ENCODE measurements around the gene SLX9.

The SLX9 gene

GRCh38 chr21:44980562-44981489 lies 41.0 kb downstream of the SLX9 start:
- no peak for DNase-seq

GRCh38 chr21:44982558-44983250 lies 42.9 kb downstream of the SLX9 start:
- no peak for DNase-seq

DNA sequence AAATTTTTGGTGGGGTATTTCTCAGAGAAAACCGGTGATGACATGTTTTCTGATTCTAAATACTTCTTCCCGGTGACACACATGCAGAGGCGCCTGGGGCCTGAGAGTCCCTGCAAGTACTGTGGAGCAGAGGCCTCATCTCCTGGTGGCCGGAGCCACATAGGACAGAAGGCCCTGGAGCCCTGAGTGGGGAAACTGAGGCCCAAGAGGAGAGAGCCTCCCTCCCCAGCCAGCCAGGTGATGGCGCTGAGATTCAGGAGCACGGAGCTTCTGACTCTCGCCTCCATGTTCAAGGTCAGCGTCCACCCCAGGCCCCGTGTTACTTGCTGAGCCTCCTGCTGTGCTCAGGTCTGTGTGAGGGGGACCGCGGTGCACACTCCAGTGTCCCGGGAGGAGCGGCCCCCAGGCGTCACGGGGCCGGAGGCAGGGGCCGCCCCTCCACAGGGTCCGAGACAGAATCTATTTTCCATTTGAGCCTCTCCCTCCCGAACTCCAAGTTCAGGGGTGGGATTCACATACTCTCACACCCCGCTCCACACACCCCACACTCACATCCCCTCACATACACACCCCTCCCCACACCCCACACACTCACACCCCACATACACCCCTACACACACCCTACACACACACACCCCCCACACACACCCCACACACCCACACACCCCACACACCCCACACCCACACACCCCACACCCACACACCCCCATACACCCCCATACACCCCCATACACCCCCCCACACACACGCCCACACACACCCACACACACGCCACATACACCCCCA lies 43.8 kb downstream of the SLX9 start:
- DNase-seq = no peak

DNA sequence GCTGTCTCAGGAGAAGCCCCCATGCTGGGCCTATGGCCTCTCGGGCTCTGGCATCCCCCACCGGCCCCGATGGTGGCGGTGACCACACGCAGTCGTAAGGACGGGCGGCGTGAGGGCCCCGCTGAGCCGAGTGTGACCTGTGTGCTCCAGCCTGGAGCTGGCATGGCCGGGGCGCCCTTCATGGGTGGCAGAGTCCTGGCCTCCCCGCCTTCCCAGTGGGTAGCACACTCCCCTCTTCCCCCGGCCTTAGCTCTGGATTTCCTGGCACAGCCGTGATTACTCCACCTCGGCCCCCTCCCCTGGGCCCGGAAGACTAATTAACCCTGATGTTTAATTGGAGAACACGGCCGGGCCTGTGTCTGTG lies 44.6 kb downstream of the SLX9 start:
- no peak for DNase-seq

GRCh38 chr21:44984792-44985440 lies 45.1 kb downstream of the SLX9 start:
- DNase-seq = no peak

DNA sequence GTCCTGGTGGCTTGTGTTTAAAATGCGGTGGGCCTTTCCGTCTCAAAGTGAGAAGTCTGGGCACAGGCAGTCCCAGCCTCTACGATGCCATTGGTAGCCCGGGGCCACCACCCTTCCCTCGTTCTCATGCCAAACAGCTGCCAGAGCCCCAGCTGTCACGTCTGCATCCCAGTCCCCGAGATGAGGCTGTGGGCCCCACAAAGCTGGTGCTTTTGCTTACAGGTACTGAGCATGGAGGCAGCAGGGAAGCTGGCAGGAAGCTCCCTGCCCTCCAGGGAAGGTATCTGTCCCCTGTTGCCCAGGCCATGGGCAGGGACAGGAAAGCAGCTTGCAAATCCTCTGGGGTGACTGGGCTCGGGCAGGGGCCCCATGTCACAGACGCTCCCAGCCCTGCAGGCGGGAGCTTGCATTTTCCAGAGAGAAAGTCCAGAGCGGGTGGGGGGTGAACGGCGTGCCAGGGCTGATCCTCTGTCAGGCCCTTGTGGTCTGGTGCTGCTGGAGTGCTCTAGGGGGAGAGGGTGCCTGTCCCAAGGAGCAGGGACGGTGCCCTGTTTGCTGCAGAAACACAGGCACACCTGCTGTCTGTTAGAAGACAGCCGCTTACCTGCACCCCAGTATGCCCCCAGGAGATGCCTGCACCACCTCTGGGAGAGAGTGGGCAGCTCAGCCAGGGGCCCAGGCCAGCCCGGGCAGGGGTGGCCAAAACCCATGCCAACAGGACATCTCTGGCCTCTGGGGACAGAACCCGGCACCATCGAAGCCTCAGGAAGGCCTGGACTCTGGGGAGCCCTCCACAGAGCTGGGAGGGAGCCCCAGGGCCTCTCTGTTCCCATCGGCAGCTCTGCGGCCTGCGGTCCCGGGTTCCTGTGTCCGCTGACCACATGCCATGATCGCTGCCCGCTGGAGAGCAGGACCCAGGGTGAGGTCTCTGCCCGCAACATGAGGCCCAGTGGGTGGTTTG lies 45.9 kb downstream of the SLX9 start:
- no peak for DNase-seq

DNA sequence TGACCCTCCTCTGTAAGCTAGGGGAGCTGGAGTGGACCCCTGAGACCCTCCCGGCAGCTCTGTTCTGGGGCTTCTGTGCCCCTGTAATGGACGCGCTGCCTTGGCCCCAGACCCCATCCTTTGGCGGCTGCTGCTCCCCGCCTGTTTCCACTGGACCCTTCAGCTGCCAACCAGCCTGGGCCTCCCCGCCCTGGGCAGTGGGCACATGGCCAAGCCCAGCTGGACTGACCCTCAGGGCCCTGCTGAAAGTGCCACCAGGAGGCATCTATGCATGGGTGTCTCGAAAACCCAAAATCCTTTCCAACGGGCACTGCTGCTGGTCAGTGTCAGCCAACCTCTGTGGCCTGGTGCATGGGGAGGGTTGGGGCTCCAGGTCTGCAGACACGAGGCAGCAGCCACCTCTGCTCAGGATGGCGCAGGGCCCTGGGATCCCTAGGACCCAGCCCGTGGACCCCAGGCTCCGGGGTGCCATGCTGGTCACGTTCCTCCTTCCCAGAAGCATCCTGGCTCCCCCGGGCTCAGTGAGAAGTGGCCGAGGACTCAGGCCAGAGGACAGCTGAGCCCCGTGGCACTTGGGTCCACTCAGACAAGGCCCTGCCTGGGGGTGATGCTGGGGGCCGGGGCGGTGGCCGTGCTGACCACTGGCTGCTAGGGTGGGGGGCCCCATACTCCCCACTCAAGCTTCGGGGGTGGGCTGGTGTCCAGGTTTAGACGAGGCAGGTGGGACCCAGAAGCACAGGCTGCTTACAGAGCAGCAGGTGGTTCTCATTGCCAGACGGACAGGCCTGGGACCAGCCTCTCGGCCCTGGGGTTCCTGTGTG lies 46.9 kb downstream of the SLX9 start:
- no peak for DNase-seq

GRCh38 chr21:44987301-44987885 lies 47.6 kb downstream of the SLX9 start:
- DNase-seq = no peak

- no peak for DNase-seq
These were observed 48.2 kb downstream of the SLX9 start for GRCh38 chr21:44987886-44988606.

- DNase-seq = no peak
These were observed 49.0 kb downstream of the SLX9 start for GRCh38 chr21:44988607-44989536.

DNA sequence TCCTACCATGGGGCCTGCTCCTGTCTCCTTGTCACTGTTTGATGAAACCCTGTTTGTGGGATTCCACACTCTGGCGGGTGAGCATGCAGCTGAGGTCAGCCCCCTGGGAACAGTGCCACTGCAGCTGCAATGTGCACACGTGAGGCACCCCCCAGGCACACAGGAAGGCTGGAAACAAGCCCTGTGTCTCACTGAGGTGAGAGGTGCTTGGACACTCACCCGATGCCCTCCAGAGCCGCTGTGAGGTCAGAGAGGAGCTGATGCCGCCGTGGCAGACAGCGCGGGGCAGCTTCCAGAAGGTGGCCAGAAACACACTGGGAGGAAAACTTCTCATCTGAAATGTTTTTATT lies 49.7 kb downstream of the SLX9 start:
- DNase-seq = no peak

DNA sequence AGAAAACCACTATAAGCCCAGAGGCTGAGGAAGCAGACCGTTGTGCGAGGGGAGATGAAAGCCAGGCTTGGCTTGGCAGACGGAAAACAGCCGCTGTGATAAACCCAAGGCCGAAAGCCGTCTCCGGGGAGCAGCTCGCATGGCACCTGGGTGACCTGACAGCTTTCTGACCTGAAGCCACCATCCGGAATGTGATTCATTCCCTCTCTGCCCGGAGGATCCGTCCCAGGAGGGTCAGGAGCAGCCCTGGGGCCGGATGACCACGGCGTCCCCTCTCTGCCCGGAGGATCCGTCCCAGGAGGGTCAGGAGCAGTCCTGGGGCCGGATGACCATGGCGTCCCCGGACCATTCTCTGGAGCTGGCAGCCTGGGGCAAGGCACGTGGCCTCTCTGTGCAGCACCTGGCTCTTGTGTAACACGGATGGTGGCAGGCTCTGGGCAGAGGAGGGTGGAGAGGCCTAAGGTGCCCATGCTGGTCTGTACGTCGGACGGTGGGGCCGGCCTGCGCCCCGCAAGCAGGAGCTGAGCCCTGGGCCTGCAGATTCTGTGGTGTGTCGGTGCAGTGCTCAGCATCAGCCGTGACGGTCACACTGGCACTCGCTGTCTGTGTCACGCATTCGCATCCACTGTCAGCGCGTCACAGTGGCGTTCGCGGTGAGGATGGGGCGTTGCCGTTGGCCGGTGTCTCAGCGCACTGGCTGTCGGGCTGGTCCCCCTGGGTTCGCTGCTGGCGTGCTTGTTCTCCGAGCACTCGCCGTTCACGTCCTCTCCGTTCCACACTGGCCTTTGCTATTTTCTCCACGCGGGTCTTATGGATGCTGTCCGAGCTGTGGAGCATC lies 50.3 kb downstream of the SLX9 start:
- no peak for DNase-seq

DNA sequence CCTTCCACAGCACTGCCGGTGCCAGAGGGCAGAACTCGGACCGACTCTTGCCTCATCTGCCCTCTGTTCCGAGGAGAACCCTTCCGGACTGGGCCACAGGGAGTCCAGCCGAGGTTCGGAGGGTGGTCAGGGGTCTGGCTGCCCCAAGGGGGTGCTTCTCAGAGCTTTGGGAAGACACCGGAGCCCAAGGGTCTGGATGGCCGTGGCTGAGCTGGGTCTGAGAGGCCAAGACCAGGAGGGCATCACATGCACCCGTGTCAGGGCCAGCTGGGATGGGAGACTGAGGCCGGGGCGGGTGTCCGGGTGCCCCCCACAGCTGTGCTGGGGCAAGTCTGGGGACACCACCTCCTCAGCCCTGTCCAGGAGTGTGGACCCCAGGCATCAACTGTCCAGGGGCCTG lies 51.1 kb downstream of the SLX9 start:
- DNase-seq = no peak

GRCh38 chr21:44991538-44992483 lies 52.0 kb downstream of the SLX9 start:
- no peak for DNase-seq

DNA sequence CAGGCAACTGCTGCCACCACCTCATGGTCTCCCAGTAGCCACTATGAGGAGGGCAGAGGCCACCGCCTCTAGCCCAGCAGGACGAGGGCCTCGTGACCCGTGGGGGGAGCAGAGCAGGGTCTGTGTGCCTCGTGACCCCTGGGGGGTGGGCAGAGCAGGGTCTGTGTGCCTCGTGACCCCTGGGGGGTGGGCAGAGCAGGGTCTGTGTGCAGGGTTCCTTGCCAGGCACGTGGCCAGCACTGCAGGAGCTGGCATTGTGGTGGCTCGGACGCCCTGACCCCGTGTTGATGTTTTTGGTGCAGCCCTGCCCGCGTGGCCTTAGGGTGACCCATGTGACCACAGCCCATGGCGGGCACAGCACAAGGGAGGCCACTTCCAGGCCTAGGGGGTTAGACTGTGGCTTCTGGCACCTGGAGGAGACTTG lies 52.8 kb downstream of the SLX9 start:
- DNase-seq = no peak

DNA sequence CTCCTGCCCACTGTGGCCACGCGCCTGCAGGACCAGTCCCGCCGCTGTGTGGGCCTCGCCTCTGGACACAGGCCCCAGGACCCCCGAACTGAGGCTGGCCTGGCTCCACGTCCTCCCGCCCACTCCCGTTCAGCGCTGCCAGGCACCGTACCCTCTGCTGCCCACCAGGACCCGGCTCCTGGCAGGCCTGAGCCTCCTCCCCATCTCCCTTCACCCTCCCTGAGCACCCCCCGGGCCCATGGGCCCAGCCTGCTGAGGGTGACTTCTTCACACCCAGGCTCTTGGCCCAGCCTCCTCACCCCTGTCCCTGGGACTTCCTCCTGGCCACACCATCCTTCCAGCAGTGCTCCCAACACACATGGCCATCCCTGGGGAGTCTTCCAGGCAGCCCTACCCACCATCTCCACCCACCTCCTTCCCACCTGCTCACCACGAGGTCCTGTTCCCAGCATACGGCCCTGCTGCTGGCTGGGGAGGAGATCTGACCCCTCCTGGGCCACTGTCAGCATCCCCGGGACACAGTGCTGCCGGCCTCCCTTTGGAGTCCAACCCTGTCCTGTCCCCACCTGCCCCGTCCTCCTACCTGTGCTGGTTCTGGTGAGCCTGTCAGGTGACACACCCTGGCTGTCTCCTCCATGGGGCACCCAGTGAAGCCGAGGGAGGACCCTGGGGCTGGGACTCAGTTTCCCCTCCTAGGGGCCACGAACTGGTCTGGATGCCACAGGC lies 53.7 kb downstream of the SLX9 start:
- DNase-seq = no peak

Measured in SIG-M5 (cell line).